Measurements from ENCODE around the gene SMIM5. TPM values are rescaled to one million over a fixed set of nuclear protein-coding genes. Genes with fewer than 3 reads are reported as not detected.

SMIM5 gene
- total RNA-seq, 1 donor from 2014 or later, result not detected

- Histone ChIP-seq H3K27ac (no peak overlapping the region), H3K4me3 (no peak overlapping the region), H3K27me3 (no peaks in the 10 kb centered on the region), H3K4me1 (no peaks in the 10 kb centered on the region), H3K36me3 (peaks cover 3 to 5% of the 10 kb centered on the region in 2 donors), H3K9me3 (no peaks in the 10 kb centered on the region)
- intact Hi-C loops (cut with DNase I), result no loop called here
- TF ChIP-seq CTCF (IDR thresholded peaks at IDR 0.05), result no peak
- DNase-seq (ENCODE audit: low spot score in 2 of 2), result no peak
Observed at GRCh38 chr17:75641343-75641742, 8.1 kb downstream of the SMIM5 start.

GRCh38 chr17:75642182-75642783 lies 9.0 kb downstream of the SMIM5 start:
- Histone ChIP-seq H3K27ac (no peak overlapping the region), H3K4me1 (no peaks in the 10 kb centered on the region), H3K9me3 (no peaks in the 10 kb centered on the region), H3K4me3 (no peak overlapping the region), H3K36me3 (peaks cover 3 to 5% of the 10 kb centered on the region in 2 donors), H3K27me3 (no peaks in the 10 kb centered on the region)
- intact Hi-C loops (cut with DNase I), result no loop called here
- TF ChIP-seq CTCF (IDR thresholded peaks at IDR 0.05), result no peak
- no peak for DNase-seq (ENCODE audit: low spot score in 2 of 2)

- TF ChIP-seq CTCF (IDR thresholded peaks at IDR 0.05), result no peak
- intact Hi-C loops (cut with DNase I), result no loop called here
- DNase-seq (ENCODE audit: low spot score in 2 of 2), result no peak
- H3K27ac ChIP-seq, result no peak overlapping the region
- peaks cover 4 to 11% of the 10 kb centered on the region in 2 donors for H3K36me3 ChIP-seq
- no peaks in the 10 kb centered on the region for H3K4me1 ChIP-seq
- no peaks in the 10 kb centered on the region for H3K9me3 ChIP-seq
- no peaks in the 10 kb centered on the region for H3K27me3 ChIP-seq
- no peak overlapping the region for H3K4me3 ChIP-seq
Observed at GRCh38 chr17:75642784-75643642, 9.8 kb downstream of the SMIM5 start.

GRCh38 chr17:75643643-75644017 lies 10.4 kb downstream of the SMIM5 start:
- H3K27ac ChIP-seq, result no peak overlapping the region
- H3K4me1 ChIP-seq, result no peaks in the 10 kb centered on the region
- H3K36me3 ChIP-seq, result peaks cover 7 to 15% of the 10 kb centered on the region in 2 donors
- no peak for TF ChIP-seq CTCF (IDR thresholded peaks at IDR 0.05)
- no peaks in the 10 kb centered on the region for H3K9me3 ChIP-seq
- H3K4me3 ChIP-seq, result no peak overlapping the region
- H3K27me3 ChIP-seq, result no peaks in the 10 kb centered on the region
- intact Hi-C loops (cut with DNase I), result no loop called here
- DNase-seq (ENCODE audit: low spot score in 2 of 2), result no peak

- Histone ChIP-seq H3K4me1 (no peaks in the 10 kb centered on the region), H3K36me3 (peaks cover 11 to 28% of the 10 kb centered on the region in 2 donors), H3K27me3 (no peaks in the 10 kb centered on the region), H3K27ac (no peak overlapping the region), H3K9me3 (no peaks in the 10 kb centered on the region), H3K4me3 (no peak overlapping the region)
- TF ChIP-seq CTCF (IDR thresholded peaks at IDR 0.05), result no peak
- intact Hi-C loops (cut with DNase I), result no loop called here
- peak in 1 of 2 donors; percentile 6 for DNase-seq (ENCODE audit: low spot score in 2 of 2)
Observed at GRCh38 chr17:75645501-75645888, 12.3 kb downstream of the SMIM5 start.
